NB4 (cell line): ENCODE data around the gene RNF112.

ENCODE experiments used
- CTCF ChIP-seq: IDR thresholded peaks from one replicate; pipeline ENCODE4 v1.5.1; 2012; ENCODE audit warnings: low read depth, low read length
- POLR2A ChIP-seq: IDR thresholded peaks from 2 replicates; pipeline ENCODE4 v1.6.1; 2011; ENCODE audit warnings: mild to moderate bottlenecking; ENCODE audit not compliant: insufficient read length; ENCODE audit errors: extremely low read depth

- TF ChIP-seq CTCF (no peak), POLR2A (no peak)
These were observed 46.1 kb upstream of the RNF112 start for GRCh38 chr17:19364699-19365498.
